ENCODE measurements around the gene SLC35G1. TPM values are rescaled to one million over a fixed set of nuclear protein-coding genes. Genes with fewer than 3 reads are reported as not detected.
A peak's percentile ranks its signal among the peaks of the same experiment; 100 is the strongest.

The SLC35G1 gene
- total RNA-seq, 1 experiment from 2014 or later = 5.1 TPM

- Mint-ChIP-seq H3K36me3 (peaks cover 47% of the 10 kb centered on the region), H3K4me1 (peaks cover 33% of the 10 kb centered on the region), H3K4me3 (no peak overlapping the region), H3K9me3 (peaks cover 42% of the 10 kb centered on the region), H3K27ac (no peak overlapping the region), H3K27me3 (ENCODE audit: low read depth) (peaks cover 100% of the 10 kb centered on the region)
- DNase-seq (ENCODE audit: low spot score) = peak; percentile 20
- ChIA-PET CTCF (interaction anchor here (0.8 to 1.7 kb wide), 3 partner anchors 29 to 105 kb away, joined by 3 to 8 read pairs (median 5); no protein-coding TSS in a partner anchor), POLR2A (no interaction called here)
- TF ChIP-seq, protein P1, sequence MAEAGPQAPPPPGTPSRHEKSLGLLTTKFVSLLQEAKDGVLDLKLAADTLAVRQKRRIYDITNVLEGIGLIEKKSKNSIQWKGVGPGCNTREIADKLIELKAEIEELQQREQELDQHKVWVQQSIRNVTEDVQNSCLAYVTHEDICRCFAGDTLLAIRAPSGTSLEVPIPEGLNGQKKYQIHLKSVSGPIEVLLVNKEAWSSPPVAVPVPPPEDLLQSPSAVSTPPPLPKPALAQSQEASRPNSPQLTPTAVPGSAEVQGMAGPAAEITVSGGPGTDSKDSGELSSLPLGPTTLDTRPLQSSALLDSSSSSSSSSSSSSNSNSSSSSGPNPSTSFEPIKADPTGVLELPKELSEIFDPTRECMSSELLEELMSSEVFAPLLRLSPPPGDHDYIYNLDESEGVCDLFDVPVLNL (CRISPR knock-in tag; IDR thresholded peaks at IDR 0.05; ENCODE audit: borderline replicate concordance, low read depth) = no peak
- TF ChIP-seq STAT6 (CRISPR knock-in tag; conservative IDR thresholded peaks at IDR 0.05; ENCODE audit: low read depth) = no peak
- TF ChIP-seq TEAD4 (CRISPR knock-in tag; IDR thresholded peaks at IDR 0.05) = no peak
- TF ChIP-seq ZBTB21 (CRISPR knock-in tag; IDR thresholded peaks at IDR 0.05; ENCODE audit: borderline replicate concordance) = no peak
- TF ChIP-seq USF1 (CRISPR knock-in tag; IDR thresholded peaks at IDR 0.05) = no peak
- TF ChIP-seq ERG (CRISPR knock-in tag; IDR thresholded peaks at IDR 0.05) = no peak
- TF ChIP-seq NFE2L1 (CRISPR knock-in tag; IDR thresholded peaks at IDR 0.05) = no peak
- TF ChIP-seq ZNF121 (CRISPR knock-in tag; IDR thresholded peaks at IDR 0.05) = no peak
- no peak for TF ChIP-seq MYBL2 (CRISPR knock-in tag; IDR thresholded peaks at IDR 0.05)
- TF ChIP-seq TP53 (CRISPR knock-in tag; IDR thresholded peaks at IDR 0.05) = no peak
- TF ChIP-seq ZNF281 (CRISPR knock-in tag; IDR thresholded peaks at IDR 0.05) = no peak
- no peak for TF ChIP-seq ETV6 (CRISPR knock-in tag; IDR thresholded peaks at IDR 0.05)
- no peak for TF ChIP-seq ZNF232 (CRISPR knock-in tag; IDR thresholded peaks at IDR 0.05)
- TF ChIP-seq RORB (CRISPR knock-in tag; IDR thresholded peaks at IDR 0.05) = no peak
- no peak for TF ChIP-seq ATF6 (CRISPR knock-in tag; IDR thresholded peaks at IDR 0.05)
- TF ChIP-seq OVOL2 (CRISPR knock-in tag; IDR thresholded peaks at IDR 0.05; ENCODE audit: borderline replicate concordance) = no peak
- peak; percentile 13; the same call in 1 of the 2 replicates for ATAC-seq
Measured at GRCh38 chr10:93850031-93851015, 43.5 kb upstream of the SLC35G1 start.

Measured in WTC11 (cell line).